Suprapubic skin (tissue), 3 donors: Measurements from ENCODE around the gene RETN.

ENCODE experiments used
- EP300 ChIP-seq: sonication (generic); formaldehyde crosslinking; IDR thresholded peaks from one replicate; pipeline ENCODE4 v1.6.1; 2017; ENCODE audit warnings: antibody characterized with exemption
- POLR2A ChIP-seq, 2 donors: fragments of 450-650 bp; IDR thresholded peaks; one replicate each; pipeline ENCODE4 v1.6.1; 2017; ENCODE audit warnings: antibody characterized with exemption in 2 of 2, mild to moderate bottlenecking in 2 of 2, moderate library complexity in 2 of 2
- TF ChIP-seq, protein P1 (sequence below), 2 donors: fragments of 200-600 bp in 1 of 2; fragments of 450-650 bp in 1 of 2; sonication (generic) in 1 of 2; IDR thresholded peaks; one replicate each; pipeline ENCODE4 v1.5.1; 2016 to 2019; ENCODE audit warnings: antibody characterized with exemption in 2 of 2, mild to moderate bottlenecking in 1 of 2, moderate library complexity in 1 of 2

DNA sequence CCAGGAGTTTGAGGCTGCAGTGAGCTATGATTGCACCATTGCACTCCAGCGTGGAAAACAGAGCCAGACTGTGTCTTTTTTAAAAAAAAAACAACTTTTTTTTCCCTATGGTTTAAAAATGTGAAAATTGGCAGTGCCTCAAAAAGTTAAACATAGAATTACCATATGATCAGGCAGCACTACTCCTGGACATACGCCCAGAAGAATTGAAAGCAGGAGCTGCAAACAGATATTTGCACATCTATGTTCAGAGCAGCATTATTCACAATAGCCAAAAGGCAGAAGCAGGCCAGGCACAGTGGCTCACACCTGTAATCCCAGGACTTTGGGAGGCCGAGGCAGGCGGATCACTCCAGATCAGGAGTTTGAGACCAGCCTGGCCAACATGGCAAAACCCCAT lies 3.8 kb upstream of the RETN start:
- TF ChIP-seq, protein P1, sequence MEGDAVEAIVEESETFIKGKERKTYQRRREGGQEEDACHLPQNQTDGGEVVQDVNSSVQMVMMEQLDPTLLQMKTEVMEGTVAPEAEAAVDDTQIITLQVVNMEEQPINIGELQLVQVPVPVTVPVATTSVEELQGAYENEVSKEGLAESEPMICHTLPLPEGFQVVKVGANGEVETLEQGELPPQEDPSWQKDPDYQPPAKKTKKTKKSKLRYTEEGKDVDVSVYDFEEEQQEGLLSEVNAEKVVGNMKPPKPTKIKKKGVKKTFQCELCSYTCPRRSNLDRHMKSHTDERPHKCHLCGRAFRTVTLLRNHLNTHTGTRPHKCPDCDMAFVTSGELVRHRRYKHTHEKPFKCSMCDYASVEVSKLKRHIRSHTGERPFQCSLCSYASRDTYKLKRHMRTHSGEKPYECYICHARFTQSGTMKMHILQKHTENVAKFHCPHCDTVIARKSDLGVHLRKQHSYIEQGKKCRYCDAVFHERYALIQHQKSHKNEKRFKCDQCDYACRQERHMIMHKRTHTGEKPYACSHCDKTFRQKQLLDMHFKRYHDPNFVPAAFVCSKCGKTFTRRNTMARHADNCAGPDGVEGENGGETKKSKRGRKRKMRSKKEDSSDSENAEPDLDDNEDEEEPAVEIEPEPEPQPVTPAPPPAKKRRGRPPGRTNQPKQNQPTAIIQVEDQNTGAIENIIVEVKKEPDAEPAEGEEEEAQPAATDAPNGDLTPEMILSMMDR (IDR thresholded peaks at IDR 0.05): no peak
- TF ChIP-seq POLR2A (IDR thresholded peaks at IDR 0.05) (no peak), EP300 (no peak)
